Fibroblast of skin of back (primary cell): Measurements from ENCODE around the gene CRTC1.
A peak's percentile ranks its signal among the peaks of the same experiment; 100 is the strongest.

Source experiments
- DNase-seq: peaks from one replicate; pipeline ENCODE4 v3.0.0-alpha.2; 2013

Gene CRTC1

GRCh38 chr19:18785179-18786124, 102.0 kb downstream of the CRTC1 start:
- DNase-seq, result peak; percentile 57

DNA sequence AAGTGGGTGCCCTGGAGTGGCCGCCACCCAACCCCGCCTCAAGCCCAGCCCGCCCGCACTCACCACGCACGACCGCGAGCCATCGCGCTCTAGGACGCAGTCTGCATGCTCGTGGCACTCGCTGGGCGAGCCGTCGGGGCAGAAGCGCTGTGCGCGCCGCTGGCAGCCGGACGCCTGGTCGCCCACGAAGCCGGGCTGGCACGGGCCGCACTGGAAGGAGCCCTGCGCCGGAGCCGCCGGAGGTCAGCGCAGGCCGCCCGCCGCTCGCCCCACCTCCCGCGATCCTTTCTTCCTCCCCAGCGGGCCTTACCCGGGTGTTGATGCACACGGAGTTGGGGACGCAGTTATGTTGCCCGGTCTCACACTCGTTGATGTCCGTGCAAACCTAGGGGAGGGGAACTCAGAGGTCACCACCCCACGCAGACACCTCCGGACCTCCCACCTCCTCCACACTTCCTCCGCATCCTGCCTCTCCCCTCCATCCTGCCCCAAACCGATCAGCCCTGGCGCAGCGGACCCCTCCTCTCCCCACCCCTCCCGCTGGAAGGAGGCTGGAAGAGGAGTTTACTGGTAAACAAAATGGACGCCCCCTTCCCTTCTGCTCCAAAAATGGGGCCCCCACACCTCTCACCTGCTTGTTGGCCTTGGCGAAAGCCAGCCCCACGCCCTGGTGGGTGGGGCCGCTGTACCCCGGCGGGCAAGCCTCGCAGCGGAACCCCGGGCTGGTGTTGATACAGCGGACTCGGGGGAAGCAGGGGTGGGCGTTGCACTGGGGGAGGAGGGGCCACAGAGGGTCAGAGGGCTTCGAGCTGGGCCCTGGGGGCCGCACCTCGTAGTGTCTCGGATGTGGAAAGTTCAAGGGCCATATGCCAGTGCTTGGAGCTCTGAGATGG, 105.3 kb downstream of the CRTC1 start:
- no peak for DNase-seq

DNA sequence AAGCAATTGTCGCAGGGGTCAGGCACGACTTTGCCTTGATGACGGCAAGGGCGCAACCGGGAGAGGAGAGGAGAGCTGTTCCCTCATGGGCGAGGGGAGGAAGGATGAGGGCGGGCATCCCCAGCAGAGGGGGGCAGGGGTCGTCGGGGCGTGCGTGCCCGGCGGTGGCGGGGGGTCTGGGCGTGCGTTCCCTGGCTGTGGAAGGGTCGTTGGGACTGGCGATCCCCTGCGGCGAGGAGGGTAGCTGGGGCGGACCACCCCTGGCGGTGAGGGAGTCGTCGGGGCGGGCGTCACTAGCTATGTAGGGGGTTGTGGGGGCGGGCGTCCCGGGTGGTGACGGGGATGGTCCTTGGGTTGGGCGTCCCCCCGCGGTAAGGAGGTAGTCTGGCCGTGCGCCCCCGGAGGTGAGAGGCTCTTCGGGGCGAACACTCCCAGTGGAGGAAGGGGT, 106.0 kb downstream of the CRTC1 start:
- DNase-seq, result no peak

GRCh38 chr19:18789883-18790565, 106.5 kb downstream of the CRTC1 start:
- peak; percentile 17 for DNase-seq

- DNase-seq, result no peak
These were observed 107.3 kb downstream of the CRTC1 start, which contains the start of gene COMP for GRCh38 chr19:18790566-18791314. Gene COMP (minus strand): TSS chr19:18791305. CDS start chr19:18791269, 36 bp downstream.

DNA sequence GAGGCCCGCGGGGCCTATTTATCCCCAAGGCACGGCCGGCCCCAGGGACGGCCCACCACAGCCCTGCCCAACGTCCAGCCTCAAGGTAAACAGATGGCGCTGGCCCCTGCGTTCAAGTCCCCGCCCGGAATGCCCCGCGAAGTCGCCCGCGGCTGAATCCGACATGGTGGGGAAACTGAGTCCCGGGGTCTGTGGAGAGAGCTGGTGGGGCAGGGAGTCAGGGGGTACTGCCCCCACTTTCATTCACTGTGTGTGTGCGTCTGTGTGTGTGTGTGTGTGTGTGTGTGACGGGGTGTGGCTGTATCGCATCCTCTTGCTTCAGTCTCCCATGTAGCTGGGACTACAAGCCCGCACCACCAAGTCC, 107.8 kb downstream of the CRTC1 start:
- DNase-seq, result no peak

GRCh38 chr19:18792661-18793060, 109.2 kb downstream of the CRTC1 start:
- no peak for DNase-seq

- DNase-seq, result no peak
These were observed 109.9 kb downstream of the CRTC1 start for GRCh38 chr19:18793144-18794028.

- DNase-seq, result no peak
These were observed 110.5 kb downstream of the CRTC1 start for GRCh38 chr19:18794029-18794313.

DNA sequence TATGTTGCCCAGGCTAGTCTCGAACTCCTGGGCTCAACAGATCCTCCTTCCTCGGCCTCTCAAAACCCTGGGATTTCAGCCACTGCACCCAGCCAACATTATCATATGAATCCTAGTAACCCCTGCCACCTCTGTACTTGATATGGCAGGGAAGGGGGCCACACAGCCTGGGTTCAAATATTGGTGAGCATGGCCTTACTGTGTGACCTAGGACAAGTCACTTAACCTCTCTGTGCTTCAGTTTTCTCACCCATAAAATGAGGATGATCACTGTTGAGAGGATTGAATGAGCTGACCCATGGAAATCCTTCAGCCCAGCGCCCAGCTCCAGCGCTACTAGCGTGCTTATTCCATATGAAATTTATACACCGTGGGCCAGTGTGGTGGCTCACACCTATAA, 111.2 kb downstream of the CRTC1 start:
- no peak for DNase-seq

GRCh38 chr19:18795540-18795939, 112.1 kb downstream of the CRTC1 start:
- DNase-seq, result peak; percentile 25

GRCh38 chr19:18796239-18796638, 112.8 kb downstream of the CRTC1 start:
- peak; percentile 33 for DNase-seq

- DNase-seq, result no peak
These were observed 115.2 kb downstream of the CRTC1 start for GRCh38 chr19:18798384-18799352.

GRCh38 chr19:18799389-18799970, 116.0 kb downstream of the CRTC1 start:
- no peak for DNase-seq

GRCh38 chr19:18800079-18800478, 116.6 kb downstream of the CRTC1 start:
- DNase-seq, result no peak

DNA sequence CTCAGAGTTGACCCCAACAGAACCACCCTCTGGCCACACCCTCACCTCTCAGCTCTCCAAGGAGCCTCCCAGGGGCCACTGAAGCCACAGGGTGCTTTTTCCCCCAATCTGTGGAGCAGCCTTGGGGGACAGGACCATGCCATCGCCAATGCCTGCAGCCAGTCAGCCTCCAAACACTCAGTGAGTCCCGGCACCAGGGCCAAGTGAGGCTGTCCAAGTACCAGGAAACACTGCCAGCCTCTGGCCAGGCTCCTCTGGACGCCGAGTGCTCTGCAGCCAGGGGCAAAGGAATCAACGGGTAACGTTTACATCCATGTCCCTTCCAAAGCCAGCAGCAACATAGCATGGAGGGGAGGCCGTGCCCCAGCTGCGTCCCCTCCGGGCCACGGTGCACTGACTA, 117.2 kb downstream of the CRTC1 start:
- no peak for DNase-seq

DNA sequence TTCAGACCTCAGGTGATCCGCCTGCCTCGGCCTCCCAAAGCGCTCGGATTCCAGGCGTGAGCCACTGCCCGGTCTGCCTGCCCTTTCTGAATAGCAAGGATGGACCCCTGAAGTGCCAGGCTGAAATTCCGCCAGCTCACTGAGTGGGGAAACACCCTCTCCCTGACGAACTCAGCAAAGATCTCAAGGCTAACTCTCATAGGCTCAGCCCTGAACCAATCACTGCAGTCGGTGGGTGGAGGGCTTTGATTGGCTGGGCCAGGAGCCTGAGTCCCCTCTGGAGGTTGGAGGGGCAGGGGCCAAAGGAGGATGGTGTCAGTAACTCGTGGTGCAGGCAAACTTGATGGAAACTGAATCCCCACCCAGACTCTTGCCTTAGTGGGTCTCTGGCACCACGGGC, 118.9 kb downstream of the CRTC1 start:
- no peak for DNase-seq

DNA sequence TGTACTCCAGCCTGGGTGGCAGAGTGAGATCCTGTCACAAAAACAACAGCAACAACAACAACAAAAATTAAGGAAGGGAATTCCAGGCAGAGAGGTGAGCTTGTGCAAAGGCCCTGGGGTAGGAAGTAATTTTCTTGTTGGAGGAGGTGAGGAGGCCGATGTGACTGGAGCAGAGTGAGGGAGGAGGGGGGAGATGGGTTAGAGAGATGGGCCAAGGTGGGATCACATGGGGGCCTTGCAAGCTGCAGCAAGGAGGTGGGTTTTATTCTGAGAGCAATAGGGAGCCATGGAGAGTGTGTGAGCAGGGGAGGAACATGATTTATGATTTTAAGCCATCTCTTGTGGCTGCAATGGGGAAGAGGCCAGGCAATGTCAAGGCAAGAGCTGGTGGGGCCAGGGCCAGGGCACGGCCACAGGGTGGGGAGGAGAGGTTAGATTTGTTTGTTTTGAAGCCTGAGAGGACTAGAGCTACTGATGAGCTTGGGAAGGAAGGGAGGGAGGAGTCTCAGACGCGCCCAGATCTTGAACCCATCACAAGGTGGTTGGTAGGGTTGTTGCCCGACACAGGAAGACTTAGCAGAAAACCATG, 120.2 kb downstream of the CRTC1 start:
- no peak for DNase-seq

GRCh38 chr19:18804139-18804601, 120.7 kb downstream of the CRTC1 start:
- DNase-seq, result no peak
